PFSK-1 (cell line): ENCODE measurements around the gene COMTD1.

Source experiments
- POLR2AphosphoS5 ChIP-seq: IDR thresholded peaks from 2 replicates; pipeline ENCODE4 v1.6.1; 2012; ENCODE audit warnings: low read depth, mild to moderate bottlenecking, control low read depth, low read length, moderate library complexity
- SIN3A ChIP-seq: IDR thresholded peaks from 2 replicates; pipeline ENCODE4 v1.6.1; 2012; ENCODE audit warnings: mild to moderate bottlenecking, low read length, moderate library complexity, borderline replicate concordance; ENCODE audit not compliant: insufficient read depth

DNA sequence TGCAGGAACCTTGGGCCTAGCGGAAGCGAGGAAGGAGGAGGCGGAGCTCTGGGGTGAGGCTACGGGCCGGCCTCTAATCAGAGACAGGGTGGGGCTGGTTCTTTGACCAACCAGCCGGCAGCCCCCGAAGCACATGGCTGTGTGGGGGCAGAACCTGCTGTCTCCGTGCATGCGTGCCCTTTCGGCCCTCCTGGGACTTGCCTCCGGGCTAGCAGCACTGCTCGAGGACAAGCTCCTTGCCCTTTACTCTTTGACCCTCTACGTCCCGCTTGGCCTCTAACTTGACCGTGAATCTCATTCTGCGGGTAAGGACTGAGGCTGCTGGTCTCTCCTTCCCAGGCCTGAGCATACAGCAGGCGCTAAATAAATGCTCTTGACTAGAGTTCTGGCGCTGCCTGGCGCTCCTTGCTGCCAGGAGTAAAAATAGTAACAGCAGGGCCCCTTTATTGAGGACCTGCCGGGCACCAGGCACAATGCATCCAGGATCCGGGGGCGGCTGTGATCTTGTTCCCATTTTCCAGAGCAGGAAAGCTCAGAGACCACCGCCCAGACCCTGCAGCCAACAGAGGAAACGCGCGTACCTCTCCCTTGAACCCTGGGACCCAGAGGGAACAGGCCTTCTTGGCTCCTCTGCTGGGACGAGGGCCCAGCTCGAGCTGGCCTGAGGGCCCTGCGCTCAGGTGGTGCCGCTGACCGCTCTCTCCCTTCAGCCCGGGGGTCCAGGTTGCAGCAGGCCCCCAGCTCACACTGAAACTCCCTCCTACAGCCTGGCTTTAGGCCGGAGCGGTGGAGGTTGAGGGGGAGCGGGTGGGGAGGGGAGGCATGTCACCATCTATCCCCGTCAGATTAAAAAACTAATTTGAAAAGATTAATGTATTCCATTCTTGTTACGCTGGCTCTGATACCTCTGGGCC is 2.7 kb upstream of the COMTD1 start:
- TF ChIP-seq POLR2AphosphoS5 (no peak), SIN3A (no peak)
